ENCODE measurements around the gene EPS15.
A peak's percentile ranks its signal among the peaks of the same experiment; 100 is the strongest.
"Not testable (repeated sequence)": the region's sequence is repeated elsewhere in the genome, so short reads cannot be mapped to it uniquely, and the experiment has no call there.

EPS15 gene

GRCh38 chr1:51561702-51562101 is 42.6 kb upstream of the EPS15 start:
- no peak for DNase-seq (ENCODE audit: low read depth)
- no peak for TF ChIP-seq CTCF (IDR thresholded peaks at IDR 0.05; ENCODE audit: insufficient read depth, low read depth, low read length, missing control alignments)

DNA sequence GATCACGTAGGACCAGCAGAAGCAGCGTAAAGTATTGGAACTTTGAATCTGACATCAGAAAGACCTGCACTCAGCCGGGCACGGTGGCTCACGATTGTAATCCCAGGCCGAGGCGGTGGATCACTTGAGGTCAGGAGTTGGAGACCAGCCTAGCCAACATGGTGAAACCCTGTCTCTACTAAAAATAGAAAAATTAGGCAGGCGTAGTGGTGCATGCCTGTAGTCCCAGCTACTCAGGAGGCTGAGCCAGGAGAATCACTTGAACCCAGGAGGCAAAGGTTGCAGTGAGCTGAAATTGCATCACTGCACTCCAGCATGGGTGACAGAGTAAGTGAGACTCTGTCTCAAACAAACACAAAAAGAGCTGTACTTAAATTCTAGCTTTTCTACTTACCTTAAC is 41.8 kb upstream of the EPS15 start:
- not testable (repeated sequence) for DNase-seq (ENCODE audit: low read depth); H3K4me3 ChIP-seq (ENCODE audit: low read depth, low read length)

More at GRCh38 chr1:51561702-51562101, 42.6 kb upstream of the EPS15 start:
- no peak overlapping the region for H3K4me3 ChIP-seq (ENCODE audit: low read depth, low read length)

GRCh38 chr1:51560034-51560433 is 41.0 kb upstream of the EPS15 start:
- no peak for DNase-seq (ENCODE audit: low read depth)
- TF ChIP-seq CTCF (IDR thresholded peaks at IDR 0.05; ENCODE audit: insufficient read depth, low read depth, low read length, missing control alignments), result no peak
- no peak overlapping the region for H3K4me3 ChIP-seq (ENCODE audit: low read depth, low read length)

GRCh38 chr1:51559501-51559900 is 40.4 kb upstream of the EPS15 start:
- DNase-seq (ENCODE audit: low read depth), result no peak
- H3K4me3 ChIP-seq (ENCODE audit: low read depth, low read length), result no peak overlapping the region
- TF ChIP-seq CTCF (IDR thresholded peaks at IDR 0.05; ENCODE audit: insufficient read depth, low read depth, low read length, missing control alignments), result no peak

DNA sequence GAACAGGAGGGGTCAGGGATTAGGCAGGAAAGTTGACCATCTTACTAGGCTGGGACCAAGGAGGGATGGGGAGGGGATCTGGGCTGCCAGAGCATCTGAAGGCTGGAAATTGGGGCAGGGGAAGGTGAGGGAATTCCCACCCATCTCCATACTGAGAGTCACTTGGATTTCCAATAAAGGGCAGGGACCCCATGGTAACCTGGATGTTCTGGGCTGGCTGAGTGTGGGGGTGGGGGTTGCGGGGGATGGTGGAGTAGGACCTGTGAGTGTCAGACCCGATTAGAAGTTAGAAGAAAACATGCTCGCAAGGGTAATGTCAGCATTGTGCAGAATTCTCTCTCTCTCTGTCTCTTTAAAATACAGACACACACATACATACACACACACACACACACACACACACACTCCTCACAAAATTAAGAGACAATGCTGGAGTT is 40.0 kb upstream of the EPS15 start:
- no peak overlapping the region for H3K4me3 ChIP-seq (ENCODE audit: low read depth, low read length)
- TF ChIP-seq CTCF (IDR thresholded peaks at IDR 0.05; ENCODE audit: insufficient read depth, low read depth, low read length, missing control alignments), result no peak
- no peak for DNase-seq (ENCODE audit: low read depth)

DNA sequence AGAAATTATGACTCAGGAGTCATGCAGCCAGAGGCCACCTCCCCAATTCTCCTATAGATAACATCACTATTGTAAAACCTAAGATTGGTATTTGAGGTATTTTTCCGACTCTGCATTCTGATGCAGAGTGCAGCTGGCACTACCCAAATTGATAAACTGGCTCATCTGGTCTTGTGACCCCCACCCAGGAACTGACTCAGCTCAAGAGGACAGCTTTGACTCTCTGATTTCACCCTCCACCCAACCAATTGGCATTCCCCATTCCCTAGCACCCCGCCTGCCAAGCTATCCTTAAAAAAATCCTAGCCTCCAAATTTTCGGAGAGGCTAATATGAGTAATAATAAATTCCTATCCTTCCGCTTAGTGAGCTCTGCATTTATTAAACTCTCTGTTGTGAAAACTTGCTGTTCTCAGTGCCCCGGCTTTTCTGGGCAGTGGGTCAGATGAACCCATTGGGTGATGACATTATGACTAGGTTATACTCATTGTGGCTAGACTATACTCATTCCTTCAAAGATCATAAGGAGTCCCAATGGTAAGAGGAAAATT is 39.4 kb upstream of the EPS15 start:
- no peak overlapping the region for H3K4me3 ChIP-seq (ENCODE audit: low read depth, low read length)
- DNase-seq (ENCODE audit: low read depth), result peak; percentile 32
- no peak for TF ChIP-seq CTCF (IDR thresholded peaks at IDR 0.05; ENCODE audit: insufficient read depth, low read depth, low read length, missing control alignments)

DNA sequence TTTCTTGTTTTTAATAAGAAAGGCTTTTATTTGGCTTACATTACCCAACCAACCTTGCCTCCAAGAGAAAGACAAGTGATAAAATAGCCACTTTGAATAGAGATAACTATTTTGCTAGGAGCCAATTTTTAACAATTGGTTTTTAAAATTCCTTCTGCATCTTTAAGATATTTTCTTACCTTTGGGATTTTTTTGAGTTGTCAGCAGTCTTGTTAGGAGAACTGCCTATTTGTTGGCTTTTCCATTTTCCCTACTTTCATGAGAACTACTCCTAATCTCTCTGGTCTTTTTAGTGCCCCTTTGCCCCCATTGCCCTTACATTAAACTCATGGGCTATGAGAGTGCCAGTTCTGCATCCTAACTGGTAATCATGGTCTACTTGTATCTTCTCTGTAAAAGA is 38.1 kb upstream of the EPS15 start:
- no peak for DNase-seq (ENCODE audit: low read depth)
- H3K4me3 ChIP-seq (ENCODE audit: low read depth, low read length), result no peak overlapping the region
- no peak for TF ChIP-seq CTCF (IDR thresholded peaks at IDR 0.05; ENCODE audit: insufficient read depth, low read depth, low read length, missing control alignments)
